ENCODE results near the gene TTLL7. TPM values are rescaled to one million over a fixed set of nuclear protein-coding genes. Genes with fewer than 3 reads are reported as not detected.
A peak's percentile ranks its signal among the peaks of the same experiment; 100 is the strongest.

The TTLL7 gene
- total and polyA plus RNA-seq, 10 donors, result 0.59 to 4.8 (median 3.0) TPM

- intact Hi-C loops (cut with DNase I; ENCODE audit: low total_unique reads), result loop anchor here (5.0 kb wide), 1 partner anchor 820 kb away; no protein-coding TSS in a partner anchor
- no peak for TF ChIP-seq CTCF (IDR thresholded peaks at IDR 0.05 in 8 of 11, conservative IDR thresholded peaks at IDR 0.05 in 3 of 11)
- TF ChIP-seq POLR2AphosphoS5 (IDR thresholded peaks at IDR 0.05), result no peak
- no peak for TF ChIP-seq POLR2A (IDR thresholded peaks at IDR 0.05)
- H3K27ac ChIP-seq, result no peak overlapping the region
- no peaks in the 10 kb centered on the region for H3K9me3 ChIP-seq
- no peaks in the 10 kb centered on the region for H3K27me3 ChIP-seq (replicated peaks in 1 of 7)
- no peaks in the 10 kb centered on the region for H3K4me1 ChIP-seq
- no peak overlapping the region for H3K4me3 ChIP-seq
- DNase-seq, result no peak
- no peaks in the 10 kb centered on the region for H3K36me3 ChIP-seq
- 78 to 89% (median 84%) methylated on average over 4 of the region's 4 CpGs for WGBS, 5 donors
These were observed 66.7 kb downstream of the TTLL7 start for GRCh38 chr1:83932281-83932680.

GRCh38 chr1:83931658-83932253 lies 67.2 kb downstream of the TTLL7 start:
- H3K27me3 ChIP-seq (replicated peaks in 1 of 7), result no peaks in the 10 kb centered on the region
- intact Hi-C loops (cut with DNase I; ENCODE audit: low total_unique reads), result loop anchor here (5.0 kb wide), 1 partner anchor 821 kb away; no protein-coding TSS in a partner anchor
- H3K4me3 ChIP-seq, result no peak overlapping the region
- no peak overlapping the region for H3K27ac ChIP-seq
- H3K9me3 ChIP-seq, result no peaks in the 10 kb centered on the region
- no peak for DNase-seq
- no peaks in the 10 kb centered on the region for H3K4me1 ChIP-seq
- TF ChIP-seq POLR2AphosphoS5 (IDR thresholded peaks at IDR 0.05), result no peak
- TF ChIP-seq CTCF (IDR thresholded peaks at IDR 0.05 in 8 of 11, conservative IDR thresholded peaks at IDR 0.05 in 3 of 11), result peak; percentile 21 to 71 (median 63)
- TF ChIP-seq POLR2A (IDR thresholded peaks at IDR 0.05), result no peak
- WGBS, 5 donors, result 4 to 9% (median 7%) methylated on average over 2 of the region's 2 CpGs
- no peaks in the 10 kb centered on the region for H3K36me3 ChIP-seq

GRCh38 chr1:83929184-83929583 lies 69.7 kb downstream of the TTLL7 start:
- intact Hi-C loops (cut with DNase I; ENCODE audit: low total_unique reads), result loop anchor here (5.0 kb wide), 1 partner anchor 193 kb away; no protein-coding TSS in a partner anchor
- H3K36me3 ChIP-seq, result no peaks in the 10 kb centered on the region
- 91 to 100% (median 95%) methylated on average over 1 of the region's 1 CpG for WGBS, 5 donors
- no peaks in the 10 kb centered on the region for H3K4me1 ChIP-seq
- no peak overlapping the region for H3K4me3 ChIP-seq
- H3K27ac ChIP-seq, result no peak overlapping the region
- DNase-seq, result no peak
- no peaks in the 10 kb centered on the region for H3K27me3 ChIP-seq (replicated peaks in 1 of 7)
- TF ChIP-seq POLR2AphosphoS5 (IDR thresholded peaks at IDR 0.05) (no peak), CTCF (IDR thresholded peaks at IDR 0.05 in 8 of 11, conservative IDR thresholded peaks at IDR 0.05 in 3 of 11) (no peak), POLR2A (IDR thresholded peaks at IDR 0.05) (no peak)
- H3K9me3 ChIP-seq, result no peaks in the 10 kb centered on the region

GRCh38 chr1:83928396-83928795 lies 70.5 kb downstream of the TTLL7 start:
- intact Hi-C loops (cut with DNase I; ENCODE audit: low total_unique reads), result loop anchor here (5.0 kb wide), 1 partner anchor 194 kb away; no protein-coding TSS in a partner anchor
- TF ChIP-seq POLR2AphosphoS5 (IDR thresholded peaks at IDR 0.05) (no peak), CTCF (IDR thresholded peaks at IDR 0.05 in 8 of 11, conservative IDR thresholded peaks at IDR 0.05 in 3 of 11) (no peak), POLR2A (IDR thresholded peaks at IDR 0.05) (no peak)
- Histone ChIP-seq H3K36me3 (no peaks in the 10 kb centered on the region), H3K27me3 (replicated peaks in 1 of 7) (no peaks in the 10 kb centered on the region), H3K4me3 (no peak overlapping the region), H3K9me3 (no peaks in the 10 kb centered on the region), H3K4me1 (no peaks in the 10 kb centered on the region), H3K27ac (no peak overlapping the region)
- DNase-seq, result no peak
